Activated B cell treated with CpG ODN at 0.5 μM for 24 hours (primary cell): ENCODE measurements around the gene SMIM35. TPM values are rescaled to one million over a fixed set of nuclear protein-coding genes. Genes with fewer than 3 reads are reported as not detected.
A peak's percentile ranks its signal among the peaks of the same experiment; 100 is the strongest.

Experiments
- ATAC-seq: fragments of 200-7000 bp; cut with Tn5 transposase; one replicate; pipeline ENCODE4 v1.10.0; 2021; ENCODE audit warnings: low read depth, mild to moderate bottlenecking, moderate library complexity
- CTCF ChIA-PET: fragments of 350-600 bp; sonication (Branson Sonifier 250); formaldehyde crosslinking; loops from one replicate; lab custom pipeline; 2021; ENCODE audit warnings: antibody characterized with exemption; lab: Charles Lee
- POLR2A ChIA-PET: fragments of 350-600 bp; sonication (Branson Sonifier 250); formaldehyde crosslinking; loops from one replicate; lab custom pipeline; 2021; ENCODE audit warnings: antibody characterized with exemption; lab: Charles Lee
- DNase-seq: peaks from one replicate; pipeline ENCODE4 v3.0.0; 2022
- H3K27ac Mint-ChIP-seq: one replicate; pipeline ENCODE4 v1.8.0; 2020; ENCODE audit warnings: mixed read lengths
- H3K27me3 Mint-ChIP-seq: one replicate; pipeline ENCODE4 v1.8.0; 2021; ENCODE audit warnings: mixed read lengths
- H3K36me3 Mint-ChIP-seq: one replicate; pipeline ENCODE4 v1.8.0; 2021; ENCODE audit warnings: low read depth, mixed read lengths
- H3K4me1 Mint-ChIP-seq: one replicate; pipeline ENCODE4 v1.8.0; 2021; ENCODE audit warnings: mixed read lengths
- H3K4me3 Mint-ChIP-seq: one replicate; pipeline ENCODE4 v1.8.0; 2020; ENCODE audit warnings: mild to moderate bottlenecking, mixed read lengths
- H3K9me3 Mint-ChIP-seq: one replicate; pipeline ENCODE4 v1.8.0; 2020; ENCODE audit warnings: mixed read lengths
- intact Hi-C: fragments of 100-400 bp; cut with micrococcal nuclease; formaldehyde crosslinking; loops from one replicate; pipeline ENCODE4 v1.15.1; 2024
- total RNA-seq: library from RNA; stranded (reverse); gene quantifications from 2 replicates; pipeline ENCODE4 v1.2.3, GENCODE V29; 2022
- TF ChIP-seq, protein P1 (sequence below): fragments of 200-600 bp; IDR thresholded peaks from one replicate; pipeline ENCODE4 v1.8.0; 2022; ENCODE audit warnings: antibody characterized with exemption, mild to moderate bottlenecking

Gene SMIM35
- total RNA-seq, 1 donor from 2014 or later: 1.8 TPM

DNA sequence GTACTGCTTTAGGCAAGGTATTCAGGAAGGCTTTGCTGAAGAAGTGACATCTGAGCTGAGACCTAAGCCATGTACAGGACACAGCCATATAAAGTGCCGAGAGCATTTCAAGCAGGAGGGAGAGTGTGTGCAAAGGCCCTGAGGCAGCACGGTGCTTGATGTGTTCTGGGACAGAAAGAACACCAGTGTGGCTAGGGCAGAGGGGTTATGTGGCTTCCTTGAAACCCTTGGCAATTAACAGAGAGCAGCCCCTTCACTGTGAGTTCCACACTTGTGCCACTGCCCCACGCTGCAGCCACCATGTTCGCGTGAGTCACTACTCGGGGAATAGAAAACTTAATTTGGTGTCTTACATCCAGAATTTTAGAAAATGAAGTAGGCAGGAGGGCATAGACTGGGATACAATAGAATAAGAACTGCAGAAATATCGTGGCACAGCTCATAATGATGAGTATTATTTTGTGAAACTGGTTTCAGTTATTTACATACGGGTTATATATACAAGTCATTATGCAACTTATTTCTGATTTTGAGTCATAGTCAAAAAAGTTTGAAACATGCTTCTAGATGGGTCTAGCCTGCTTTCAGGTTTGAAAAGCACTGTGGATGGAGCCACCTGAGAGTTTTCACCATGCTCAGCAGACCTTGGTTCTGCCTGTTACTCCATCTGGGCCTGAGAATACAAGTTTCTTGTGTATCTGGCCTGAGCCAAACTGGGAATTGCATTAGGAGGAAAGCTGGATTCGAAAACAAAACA is 88.8 kb downstream of the SMIM35 start:
- H3K4me3 Mint-ChIP-seq: no peak overlapping the region
- ChIA-PET CTCF (interaction anchor here (1.0 to 6.2 kb wide), 6 partner anchors 11 to 190 kb away, joined by 3 to 40 read pairs (median 8); partner anchors contain the start of gene IL10RA), POLR2A (interaction anchor here (1.3 to 41.6 kb wide), 9 partner anchors 7 to 438 kb away, joined by 3 to 1422 read pairs (median 100); partner anchors contain the start of genes IL10RA and KMT2A)
- DNase-seq (no peak), ATAC-seq (peak; percentile 50)
- H3K27ac Mint-ChIP-seq: peak overlapping the region; percentile 88
- intact Hi-C loops: loop anchor here (1.0 kb wide), 3 partner anchors 9 to 13 kb away; partner anchors contain the start of gene IL10RA
- H3K9me3 Mint-ChIP-seq: no peaks in the 10 kb centered on the region
- no peaks in the 10 kb centered on the region for H3K27me3 Mint-ChIP-seq
- peaks cover 72% of the 10 kb centered on the region for H3K4me1 Mint-ChIP-seq
- TF ChIP-seq, protein P1, sequence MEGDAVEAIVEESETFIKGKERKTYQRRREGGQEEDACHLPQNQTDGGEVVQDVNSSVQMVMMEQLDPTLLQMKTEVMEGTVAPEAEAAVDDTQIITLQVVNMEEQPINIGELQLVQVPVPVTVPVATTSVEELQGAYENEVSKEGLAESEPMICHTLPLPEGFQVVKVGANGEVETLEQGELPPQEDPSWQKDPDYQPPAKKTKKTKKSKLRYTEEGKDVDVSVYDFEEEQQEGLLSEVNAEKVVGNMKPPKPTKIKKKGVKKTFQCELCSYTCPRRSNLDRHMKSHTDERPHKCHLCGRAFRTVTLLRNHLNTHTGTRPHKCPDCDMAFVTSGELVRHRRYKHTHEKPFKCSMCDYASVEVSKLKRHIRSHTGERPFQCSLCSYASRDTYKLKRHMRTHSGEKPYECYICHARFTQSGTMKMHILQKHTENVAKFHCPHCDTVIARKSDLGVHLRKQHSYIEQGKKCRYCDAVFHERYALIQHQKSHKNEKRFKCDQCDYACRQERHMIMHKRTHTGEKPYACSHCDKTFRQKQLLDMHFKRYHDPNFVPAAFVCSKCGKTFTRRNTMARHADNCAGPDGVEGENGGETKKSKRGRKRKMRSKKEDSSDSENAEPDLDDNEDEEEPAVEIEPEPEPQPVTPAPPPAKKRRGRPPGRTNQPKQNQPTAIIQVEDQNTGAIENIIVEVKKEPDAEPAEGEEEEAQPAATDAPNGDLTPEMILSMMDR: no peak
- H3K36me3 Mint-ChIP-seq: peaks cover 91% of the 10 kb centered on the region

DNA sequence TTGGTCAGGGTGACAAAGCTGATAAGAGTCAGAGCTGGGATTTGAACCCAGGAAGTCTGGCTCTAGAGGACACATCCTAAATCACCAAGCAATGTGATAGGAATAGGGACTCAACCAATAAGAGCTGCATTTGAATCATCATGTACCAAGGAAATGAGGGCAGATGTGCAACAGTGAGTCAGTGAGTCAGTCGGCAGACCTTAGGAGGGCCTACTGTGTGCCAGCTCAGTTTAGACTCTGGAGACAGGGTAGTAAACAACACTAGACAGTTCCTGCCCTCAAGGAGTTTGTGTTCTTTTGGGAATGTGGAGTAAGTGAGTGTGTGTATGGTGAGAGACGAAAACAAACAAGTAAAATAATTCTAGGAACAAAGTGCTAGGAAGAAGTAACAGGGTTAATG is 89.4 kb downstream of the SMIM35 start:
- Mint-ChIP-seq H3K9me3 (no peaks in the 10 kb centered on the region), H3K4me1 (peaks cover 72% of the 10 kb centered on the region), H3K27ac (peak overlapping the region; percentile 88), H3K27me3 (no peaks in the 10 kb centered on the region), H3K36me3 (peaks cover 96% of the 10 kb centered on the region), H3K4me3 (peak overlapping the region; percentile 11)
- intact Hi-C loops: no loop called here
- ChIA-PET POLR2A (interaction anchor here (1.2 to 41.6 kb wide), 11 partner anchors 7 to 439 kb away, joined by 3 to 1422 read pairs (median 67); partner anchors contain the start of genes IL10RA and KMT2A), CTCF (interaction anchor here (1.0 to 6.2 kb wide), 6 partner anchors 11 to 190 kb away, joined by 3 to 40 read pairs (median 8); partner anchors contain the start of gene IL10RA)
- DNase-seq: no peak
- TF ChIP-seq, protein P1: no peak
- no peak for ATAC-seq

DNA sequence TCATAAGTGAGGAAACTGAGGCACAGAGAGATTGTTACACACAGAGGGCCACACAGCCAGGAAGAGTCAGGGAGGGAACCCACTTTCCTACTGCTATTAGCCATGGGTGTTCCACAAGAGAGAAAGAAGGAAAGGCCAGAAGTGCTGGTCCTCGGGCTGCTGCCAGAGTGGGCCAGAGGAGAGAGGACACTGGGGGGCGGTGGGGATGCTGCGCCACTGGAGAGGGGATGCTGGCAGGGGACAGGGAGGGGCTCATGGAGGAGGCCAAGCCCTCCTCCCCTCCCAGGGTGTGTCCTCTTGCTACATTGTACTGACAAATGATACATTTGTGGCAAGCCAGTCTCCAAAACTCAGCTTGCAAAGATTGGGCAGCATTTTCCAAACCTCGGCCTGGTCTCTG is 90.7 kb downstream of the SMIM35 start:
- ATAC-seq: no peak
- intact Hi-C loops: no loop called here

DNA sequence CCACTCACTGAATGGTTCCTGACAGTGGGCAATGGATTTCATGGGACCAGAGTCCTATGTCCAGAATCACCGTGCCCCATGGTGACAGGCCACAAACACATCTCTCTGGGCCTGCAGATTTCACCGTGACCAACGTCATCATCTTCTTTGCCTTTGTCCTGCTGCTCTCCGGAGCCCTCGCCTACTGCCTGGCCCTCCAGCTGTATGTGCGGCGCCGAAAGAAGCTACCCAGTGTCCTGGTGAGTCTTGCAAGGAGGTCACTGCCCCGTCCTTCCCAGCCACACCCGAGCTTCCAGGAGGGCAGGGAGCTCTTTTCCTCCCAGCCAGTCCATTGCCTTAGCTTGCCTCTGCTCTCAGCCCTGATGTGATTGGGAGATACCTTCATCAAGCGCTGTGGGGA is 91.3 kb downstream of the SMIM35 start:
- H3K27me3 Mint-ChIP-seq: no peaks in the 10 kb centered on the region
- POLR2A ChIA-PET: interaction anchor here (0.6 to 41.6 kb wide), 9 partner anchors 5 to 567 kb away, joined by 3 to 1422 read pairs (median 100); partner anchors contain the start of gene IL10RA
- H3K9me3 Mint-ChIP-seq: no peaks in the 10 kb centered on the region
- ATAC-seq (no peak), DNase-seq (no peak)
- TF ChIP-seq, protein P1: no peak
- H3K27ac Mint-ChIP-seq: peak overlapping the region; percentile 42
- CTCF ChIA-PET: interaction anchor here (1.0 kb wide), 1 partner anchor 58 kb away, joined by 3 read pairs; no protein-coding TSS in a partner anchor
- no peak overlapping the region for H3K4me3 Mint-ChIP-seq
- H3K4me1 Mint-ChIP-seq: peaks cover 72% of the 10 kb centered on the region
- intact Hi-C loops: no loop called here
- peaks cover 98% of the 10 kb centered on the region for H3K36me3 Mint-ChIP-seq

More for the DNA sequence above, 90.7 kb downstream of the SMIM35 start:
- Mint-ChIP-seq H3K27me3 (no peaks in the 10 kb centered on the region), H3K4me3 (no peak overlapping the region), H3K9me3 (no peaks in the 10 kb centered on the region), H3K27ac (peak overlapping the region; percentile 42), H3K36me3 (peaks cover 97% of the 10 kb centered on the region), H3K4me1 (peaks cover 71% of the 10 kb centered on the region)
- ChIA-PET CTCF (interaction anchor here (0.7 to 6.2 kb wide), 4 partner anchors 9 to 58 kb away, joined by 3 to 40 read pairs (median 8); partner anchors contain the start of gene IL10RA), POLR2A (interaction anchor here (0.6 to 41.6 kb wide), 9 partner anchors 6 to 567 kb away, joined by 3 to 1422 read pairs (median 100); partner anchors contain the start of gene IL10RA)
- TF ChIP-seq, protein P1: no peak
- DNase-seq: no peak
